Upper lobe of left lung (tissue), 6 donors: ENCODE measurements around the gene KRTAP5-6. TPM values are rescaled to one million over a fixed set of nuclear protein-coding genes. Genes with fewer than 3 reads are reported as not detected.

ENCODE experiments used
- ATAC-seq, 2 donors: fragments of 200-7000 bp; cut with Tn5 transposase; one replicate each; pipeline ENCODE4 v1.9.1; 2022; ENCODE audit warnings: mild to moderate bottlenecking in 2 of 2, moderate library complexity in 2 of 2; ENCODE audit not compliant: low FRiP score in 2 of 2
- DNase-seq, 2 donors: peaks; one replicate each; pipeline ENCODE4 v3.0.0-alpha.2; 2019 to 2020
- H3K27ac ChIP-seq, 4 donors: fragments of 200-600 bp; sonication (generic); one replicate each; pipeline ENCODE4 v1.5.1; 2016 to 2019
- H3K27me3 ChIP-seq, 4 donors: fragments of 200-600 bp; sonication (generic); one replicate each; pipeline ENCODE4 v1.5.1; 2017 to 2019
- H3K36me3 ChIP-seq, 4 donors: fragments of 200-600 bp; sonication (generic); one replicate each; pipeline ENCODE4 v1.5.1; 2016 to 2019
- H3K4me1 ChIP-seq, 4 donors: fragments of 200-600 bp; sonication (generic); one replicate each; pipeline ENCODE4 v1.5.1; 2018 to 2019
- H3K4me3 ChIP-seq, 4 donors: fragments of 200-600 bp; sonication (generic); one replicate each; pipeline ENCODE4 v1.5.1; 2017 to 2019; ENCODE audit warnings: mild to moderate bottlenecking in 2 of 4, moderate library complexity in 1 of 4
- H3K9me3 ChIP-seq, 4 donors: fragments of 200-600 bp; sonication (generic); one replicate each; pipeline ENCODE4 v1.5.1; 2018 to 2019
- CTCF ChIP-seq, 6 experiments: fragments of 450-650 bp in 4 of 6; fragments of 200-600 bp in 2 of 6; sonication (generic) in 2 of 6; IDR thresholded peaks; one replicate each; pipeline ENCODE4 v1.5.1; 2016 to 2019; ENCODE audit warnings: antibody characterized with exemption in 6 of 6
- EP300 ChIP-seq, 4 donors: sonication (generic); formaldehyde crosslinking; IDR thresholded peaks; one replicate each; pipeline ENCODE4 v1.5.1; 2017; ENCODE audit warnings: antibody characterized with exemption in 4 of 4, control low read depth in 2 of 4
- POLR2A ChIP-seq, 4 donors: fragments of 450-650 bp; IDR thresholded peaks; one replicate each; pipeline ENCODE4 v1.5.1; 2016 to 2017; ENCODE audit warnings: antibody characterized with exemption in 4 of 4, mild to moderate bottlenecking in 2 of 4
- POLR2AphosphoS5 ChIP-seq, 2 donors: sonication (generic); formaldehyde crosslinking; IDR thresholded peaks; one replicate each; pipeline ENCODE4 v1.5.1; 2017; ENCODE audit warnings: antibody characterized with exemption in 2 of 2
- WGBS, 2 donors: methylation state at CpG; one replicate each; pipeline ENCODE4 v1.1.5; 2017 to 2018; 5-methylcytosine and 5-hydroxymethylcytosine counted together
- total RNA-seq, 6 donors: library from RNA; depleted of rRNA in 4 of 6; stranded (reverse); fragments of >200 nt in 4 of 6; gene quantifications; one replicate each; pipeline versions ENCODE4 v1.1.0 to v1.2.1, GENCODE V29; 2016 to 2021
- donor health status: DM: no; HTN: no; CAD: no; lungs with moderate emphysema.
- donor health status: DM: no; HTN: yes; CAD: no; lungs with severe emphysema.

Gene KRTAP5-6
- total RNA-seq, 6 donors from 2014 or later = not detected

- Histone ChIP-seq H3K4me3 (no peak overlapping the region), H3K9me3 (peaks cover 7 to 18% (median 17%) of the 10 kb centered on the region in 4 donors), H3K27ac (no peak overlapping the region), H3K36me3 (no peaks in the 10 kb centered on the region), H3K4me1 (no peaks in the 10 kb centered on the region), H3K27me3 (peaks cover 0 to 5% (median 2%) of the 10 kb centered on the region in 4 donors)
- DNase-seq (no peak), ATAC-seq (no peak)
- WGBS, 2 donors = 64 to 65% methylated on average over 3 of the region's 3 CpGs
- TF ChIP-seq CTCF (IDR thresholded peaks at IDR 0.05) = no peak
- no peak for TF ChIP-seq POLR2A (IDR thresholded peaks at IDR 0.05)
- no peak for TF ChIP-seq EP300 (IDR thresholded peaks at IDR 0.05)
- no peak for TF ChIP-seq POLR2AphosphoS5 (IDR thresholded peaks at IDR 0.05)
These were observed 39.5 kb downstream of the KRTAP5-6 start for GRCh38 chr11:1736447-1736992.

GRCh38 chr11:1737080-1737757, 40.2 kb downstream of the KRTAP5-6 start:
- Histone ChIP-seq H3K27ac (no peak overlapping the region), H3K4me3 (no peak overlapping the region), H3K27me3 (peaks cover 0 to 4% (median 2%) of the 10 kb centered on the region in 4 donors), H3K4me1 (no peaks in the 10 kb centered on the region), H3K9me3 (peaks cover 7 to 18% (median 17%) of the 10 kb centered on the region in 4 donors), H3K36me3 (no peaks in the 10 kb centered on the region)
- ATAC-seq (no peak), DNase-seq (no peak)
- 86 to 88% methylated on average over 6 of the region's 6 CpGs for WGBS, 2 donors
- TF ChIP-seq CTCF (IDR thresholded peaks at IDR 0.05) (no peak), EP300 (IDR thresholded peaks at IDR 0.05) (no peak), POLR2AphosphoS5 (IDR thresholded peaks at IDR 0.05) (no peak), POLR2A (IDR thresholded peaks at IDR 0.05) (no peak)

- Histone ChIP-seq H3K4me3 (no peak overlapping the region), H3K36me3 (no peaks in the 10 kb centered on the region), H3K9me3 (peaks cover 7 to 18% (median 17%) of the 10 kb centered on the region in 4 donors), H3K4me1 (no peaks in the 10 kb centered on the region), H3K27ac (no peak overlapping the region), H3K27me3 (peaks cover 0 to 4% (median 0%) of the 10 kb centered on the region in 4 donors)
- TF ChIP-seq POLR2AphosphoS5 (IDR thresholded peaks at IDR 0.05) (no peak), CTCF (IDR thresholded peaks at IDR 0.05) (no peak), EP300 (IDR thresholded peaks at IDR 0.05) (no peak), POLR2A (IDR thresholded peaks at IDR 0.05) (no peak)
- 91 to 92% methylated on average over 10 of the region's 10 CpGs for WGBS, 2 donors
- peak in 1 of 2 donors; percentile 4 for DNase-seq
- no peak for ATAC-seq
These were observed 41.4 kb downstream of the KRTAP5-6 start for GRCh38 chr11:1738380-1738779.

GRCh38 chr11:1739576-1739975, 42.6 kb downstream of the KRTAP5-6 start:
- Histone ChIP-seq H3K4me1 (no peaks in the 10 kb centered on the region), H3K36me3 (no peaks in the 10 kb centered on the region), H3K27me3 (no peaks in the 10 kb centered on the region), H3K4me3 (no peak overlapping the region), H3K9me3 (peaks cover 7 to 18% (median 17%) of the 10 kb centered on the region in 4 donors), H3K27ac (no peak overlapping the region)
- DNase-seq = no peak
- TF ChIP-seq POLR2AphosphoS5 (IDR thresholded peaks at IDR 0.05) (no peak), POLR2A (IDR thresholded peaks at IDR 0.05) (no peak), EP300 (IDR thresholded peaks at IDR 0.05) (no peak), CTCF (IDR thresholded peaks at IDR 0.05) (no peak)
- 72 to 79% methylated on average over 8 of the region's 8 CpGs for WGBS, 2 donors
- ATAC-seq = no peak
